Chondrocyte (in vitro differentiated cells): ENCODE data around the gene TMEM266. TPM values are rescaled to one million over a fixed set of nuclear protein-coding genes. Genes with fewer than 3 reads are reported as not detected.

Experiments
- DNase-seq: peaks from one replicate; pipeline ENCODE4 v3.0.0; 2021; ENCODE audit warnings: mixed read lengths, low spot score
- H3K27ac Mint-ChIP-seq: one replicate; pipeline ENCODE4 v1.8.0; 2021; ENCODE audit warnings: mild to moderate bottlenecking, moderate library complexity, mixed read lengths; ENCODE audit not compliant: unreplicated experiment
- H3K27me3 Mint-ChIP-seq: 2 replicates; pipeline ENCODE4 v1.8.0; 2021; ENCODE audit warnings: low read depth, mixed read lengths
- H3K36me3 Mint-ChIP-seq: 2 replicates; pipeline ENCODE4 v1.8.0; 2021; ENCODE audit warnings: low read depth, mixed read lengths
- H3K4me1 Mint-ChIP-seq: 2 replicates; pipeline ENCODE4 v1.8.0; 2021; ENCODE audit warnings: low read depth, mild to moderate bottlenecking, mixed read lengths
- H3K4me3 Mint-ChIP-seq: one replicate; pipeline ENCODE4 v1.8.0; 2021; ENCODE audit warnings: mild to moderate bottlenecking, moderate library complexity, mixed read lengths; ENCODE audit not compliant: unreplicated experiment
- H3K9me3 Mint-ChIP-seq: 2 replicates; pipeline ENCODE4 v1.8.0; 2021; ENCODE audit warnings: low read depth, mixed read lengths
- total RNA-seq: library from RNA; stranded (reverse); gene quantifications from 3 replicates; pipeline ENCODE4 v1.2.1, GENCODE V29; 2021
- TF ChIP-seq, protein P1 (sequence below): fragments of 200-600 bp; sonication (generic); IDR thresholded peaks from 2 replicates; pipeline ENCODE4 v1.5.0; 2021; ENCODE audit warnings: antibody characterized with exemption, mild to moderate bottlenecking, moderate library complexity

The TMEM266 gene
- total RNA-seq, 1 donor from 2014 or later = 0.20 TPM

DNA sequence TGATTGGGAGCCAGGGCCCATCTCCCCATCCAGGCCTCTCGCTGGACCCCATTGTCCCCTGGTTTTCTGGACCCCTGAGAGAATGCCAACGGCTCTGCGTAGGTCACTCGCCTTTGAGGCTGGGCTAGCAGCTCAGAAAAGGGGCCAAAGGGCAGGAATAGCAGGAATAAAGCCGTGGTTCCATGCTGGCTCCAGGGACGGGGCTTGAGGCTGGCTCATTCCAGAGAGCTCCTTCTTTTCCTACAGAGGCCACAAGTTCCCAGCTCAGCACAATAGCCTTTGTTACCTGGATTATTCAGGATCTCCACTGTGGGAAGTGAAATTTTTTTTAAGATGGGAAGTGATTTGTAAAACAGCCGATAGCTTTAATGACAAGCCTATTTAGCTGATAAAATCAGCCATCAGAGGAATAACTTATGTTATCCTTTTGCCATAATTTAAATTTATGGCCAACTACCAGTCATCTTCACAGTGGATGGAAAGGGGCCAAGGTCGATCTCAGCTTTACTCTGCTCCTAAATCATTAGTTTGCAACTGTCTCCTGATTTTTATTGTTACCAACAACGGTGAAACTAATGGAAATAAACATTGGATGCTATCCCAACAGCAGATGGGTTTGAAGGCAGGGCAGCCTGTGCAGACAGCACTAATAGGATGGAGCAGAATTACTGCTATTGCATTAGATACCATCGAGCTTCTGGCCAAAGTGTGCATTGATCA, 124.3 kb downstream of the TMEM266 start:
- no peaks in the 10 kb centered on the region for H3K9me3 Mint-ChIP-seq
- no peaks in the 10 kb centered on the region for H3K36me3 Mint-ChIP-seq
- peaks cover 22% of the 10 kb centered on the region for H3K4me1 Mint-ChIP-seq
- no peak overlapping the region for H3K27ac Mint-ChIP-seq
- H3K27me3 Mint-ChIP-seq = peaks cover 4% of the 10 kb centered on the region
- no peak overlapping the region for H3K4me3 Mint-ChIP-seq
- DNase-seq = no peak
- TF ChIP-seq, protein P1, sequence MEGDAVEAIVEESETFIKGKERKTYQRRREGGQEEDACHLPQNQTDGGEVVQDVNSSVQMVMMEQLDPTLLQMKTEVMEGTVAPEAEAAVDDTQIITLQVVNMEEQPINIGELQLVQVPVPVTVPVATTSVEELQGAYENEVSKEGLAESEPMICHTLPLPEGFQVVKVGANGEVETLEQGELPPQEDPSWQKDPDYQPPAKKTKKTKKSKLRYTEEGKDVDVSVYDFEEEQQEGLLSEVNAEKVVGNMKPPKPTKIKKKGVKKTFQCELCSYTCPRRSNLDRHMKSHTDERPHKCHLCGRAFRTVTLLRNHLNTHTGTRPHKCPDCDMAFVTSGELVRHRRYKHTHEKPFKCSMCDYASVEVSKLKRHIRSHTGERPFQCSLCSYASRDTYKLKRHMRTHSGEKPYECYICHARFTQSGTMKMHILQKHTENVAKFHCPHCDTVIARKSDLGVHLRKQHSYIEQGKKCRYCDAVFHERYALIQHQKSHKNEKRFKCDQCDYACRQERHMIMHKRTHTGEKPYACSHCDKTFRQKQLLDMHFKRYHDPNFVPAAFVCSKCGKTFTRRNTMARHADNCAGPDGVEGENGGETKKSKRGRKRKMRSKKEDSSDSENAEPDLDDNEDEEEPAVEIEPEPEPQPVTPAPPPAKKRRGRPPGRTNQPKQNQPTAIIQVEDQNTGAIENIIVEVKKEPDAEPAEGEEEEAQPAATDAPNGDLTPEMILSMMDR = no peak

DNA sequence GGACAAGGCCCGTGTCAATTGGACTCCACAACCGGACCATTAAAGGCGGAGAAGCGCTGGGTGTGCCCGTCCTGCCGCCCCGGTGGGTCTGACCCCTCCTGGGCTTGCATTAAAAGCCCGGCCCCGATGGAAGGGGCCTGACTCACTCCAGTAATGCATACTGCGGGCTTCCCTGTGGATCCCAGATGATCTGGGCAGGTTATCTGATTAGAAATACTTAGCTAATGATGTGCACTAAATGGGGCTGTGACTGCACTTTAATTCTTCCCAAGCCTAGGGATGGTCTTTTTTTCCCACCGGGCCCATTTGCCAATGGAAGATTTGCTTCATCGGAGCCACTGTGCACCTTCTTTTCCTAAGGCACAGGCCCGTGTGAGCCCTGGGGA, 124.9 kb downstream of the TMEM266 start:
- Mint-ChIP-seq H3K27ac (no peak overlapping the region), H3K4me3 (no peak overlapping the region), H3K4me1 (peaks cover 17% of the 10 kb centered on the region), H3K27me3 (peaks cover 7% of the 10 kb centered on the region), H3K36me3 (no peaks in the 10 kb centered on the region), H3K9me3 (no peaks in the 10 kb centered on the region)
- no peak for DNase-seq
- TF ChIP-seq, protein P1 = no peak

DNA sequence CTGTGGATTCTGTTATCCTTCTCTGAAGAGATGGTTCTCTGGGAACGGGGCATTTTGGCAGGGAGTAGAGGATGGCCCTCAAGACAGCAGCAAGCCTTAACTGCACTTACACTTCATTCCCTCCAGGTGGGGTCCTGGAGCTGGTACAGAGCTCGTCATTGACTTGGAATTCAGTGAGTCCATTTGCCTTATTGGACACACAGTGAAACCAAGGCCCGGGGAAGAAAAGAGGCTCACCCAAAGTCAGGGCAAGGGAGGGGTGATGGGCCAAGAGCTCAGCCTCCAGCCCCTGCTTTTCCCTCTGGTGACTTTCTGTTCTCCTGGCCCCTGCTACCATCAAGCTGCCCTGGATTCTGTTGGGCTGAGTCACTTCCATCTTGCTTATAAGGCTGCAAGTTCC, 125.9 kb downstream of the TMEM266 start:
- Mint-ChIP-seq H3K4me3 (no peak overlapping the region), H3K36me3 (no peaks in the 10 kb centered on the region), H3K4me1 (peaks cover 16% of the 10 kb centered on the region), H3K27me3 (peaks cover 13% of the 10 kb centered on the region), H3K27ac (no peak overlapping the region), H3K9me3 (no peaks in the 10 kb centered on the region)
- DNase-seq = no peak
- TF ChIP-seq, protein P1 = peak; percentile 75

DNA sequence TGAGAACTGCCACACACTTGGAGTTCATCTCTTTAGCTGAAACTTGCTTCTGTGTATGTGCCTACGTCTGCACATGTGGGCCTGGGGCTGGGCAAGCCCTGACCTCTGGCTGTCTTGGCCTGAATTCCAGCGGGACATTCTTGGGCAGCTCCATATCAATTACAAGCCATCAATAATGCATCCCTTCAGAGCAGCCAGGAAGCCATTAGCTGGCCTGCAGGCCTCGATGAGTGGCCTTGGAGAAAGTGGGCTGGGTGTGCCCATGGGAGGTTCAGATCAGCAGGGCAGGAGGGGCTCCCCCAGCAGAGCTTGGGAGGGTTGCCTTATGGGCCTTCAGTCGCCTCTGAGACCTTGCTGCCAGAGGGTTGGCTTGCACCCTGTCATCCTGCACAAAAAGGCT, 127.4 kb downstream of the TMEM266 start:
- Mint-ChIP-seq H3K27me3 (peaks cover 13% of the 10 kb centered on the region), H3K4me3 (no peak overlapping the region), H3K27ac (no peak overlapping the region), H3K36me3 (no peaks in the 10 kb centered on the region), H3K9me3 (no peaks in the 10 kb centered on the region), H3K4me1 (peaks cover 20% of the 10 kb centered on the region)
- DNase-seq = no peak
- TF ChIP-seq, protein P1 = no peak

DNA sequence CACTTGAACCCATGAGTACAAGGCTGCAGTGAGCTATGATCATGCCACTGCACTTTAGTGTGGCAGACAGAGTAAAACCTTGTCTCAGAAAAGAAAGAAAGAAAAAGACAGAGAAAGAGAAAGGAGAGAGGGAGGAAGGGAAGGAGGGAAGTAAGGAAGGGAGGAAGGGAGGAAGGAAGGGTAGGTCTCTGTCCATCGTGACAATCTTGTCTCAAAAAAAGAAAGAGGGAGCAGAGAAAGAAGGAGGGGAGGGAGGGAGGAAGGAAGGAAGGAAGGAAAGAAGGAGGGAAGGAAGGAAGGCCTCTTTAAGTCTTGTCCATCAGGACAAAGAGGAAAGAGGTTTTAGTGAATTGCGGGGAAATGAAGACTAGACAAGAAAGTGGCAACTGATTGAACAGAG, 129.3 kb downstream of the TMEM266 start:
- peaks cover 13% of the 10 kb centered on the region for H3K27me3 Mint-ChIP-seq
- no peak overlapping the region for H3K4me3 Mint-ChIP-seq
- no peaks in the 10 kb centered on the region for H3K9me3 Mint-ChIP-seq
- peaks cover 20% of the 10 kb centered on the region for H3K4me1 Mint-ChIP-seq
- no peak overlapping the region for H3K27ac Mint-ChIP-seq
- DNase-seq = no peak
- TF ChIP-seq, protein P1 = no peak
- H3K36me3 Mint-ChIP-seq = no peaks in the 10 kb centered on the region
